ENCODE data around the gene GH1. TPM values are rescaled to one million over a fixed set of nuclear protein-coding genes. Genes with fewer than 3 reads are reported as not detected.

Gene GH1
- total and polyA plus RNA-seq, 2 of the 13 experiments (the other 11 are each of a cell fraction or from before 2014, with no cell fraction given), result not detected

DNA sequence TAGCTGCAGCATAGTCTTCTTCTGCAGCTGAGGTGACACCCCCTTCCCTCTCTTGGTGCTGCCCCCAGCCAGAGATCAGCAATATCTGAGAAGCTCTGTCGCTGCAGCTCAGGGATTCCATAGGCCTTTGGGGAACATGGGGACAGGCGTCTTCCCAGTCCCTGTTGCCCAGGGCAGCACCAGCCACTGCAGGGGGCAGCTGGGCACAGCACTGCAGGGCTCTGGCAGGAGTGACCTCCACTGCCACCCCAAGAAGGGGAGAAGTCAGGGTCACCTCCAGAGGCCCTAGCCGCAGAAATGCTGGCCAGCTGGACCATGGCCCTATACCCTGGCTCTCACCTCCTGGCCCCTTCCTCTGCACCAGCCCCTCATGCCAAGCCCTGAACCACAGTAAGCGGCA lies 37.2 kb upstream of the GH1 start (continued):
- TF ChIP-seq CCAR2 (optimal IDR thresholded peaks at IDR 0.05; ENCODE audit: low read depth, low read length), result no peak
- TF ChIP-seq, protein P1, sequence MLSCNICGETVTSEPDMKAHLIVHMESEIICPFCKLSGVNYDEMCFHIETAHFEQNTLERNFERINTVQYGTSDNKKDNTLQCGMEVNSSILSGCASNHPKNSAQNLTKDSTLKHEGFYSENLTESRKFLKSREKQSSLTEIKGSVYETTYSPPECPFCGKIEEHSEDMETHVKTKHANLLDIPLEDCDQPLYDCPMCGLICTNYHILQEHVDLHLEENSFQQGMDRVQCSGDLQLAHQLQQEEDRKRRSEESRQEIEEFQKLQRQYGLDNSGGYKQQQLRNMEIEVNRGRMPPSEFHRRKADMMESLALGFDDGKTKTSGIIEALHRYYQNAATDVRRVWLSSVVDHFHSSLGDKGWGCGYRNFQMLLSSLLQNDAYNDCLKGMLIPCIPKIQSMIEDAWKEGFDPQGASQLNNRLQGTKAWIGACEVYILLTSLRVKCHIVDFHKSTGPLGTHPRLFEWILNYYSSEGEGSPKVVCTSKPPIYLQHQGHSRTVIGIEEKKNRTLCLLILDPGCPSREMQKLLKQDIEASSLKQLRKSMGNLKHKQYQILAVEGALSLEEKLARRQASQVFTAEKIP (CRISPR knock-in tag; IDR thresholded peaks at IDR 0.05; ENCODE audit: borderline replicate concordance), result no peak

DNA sequence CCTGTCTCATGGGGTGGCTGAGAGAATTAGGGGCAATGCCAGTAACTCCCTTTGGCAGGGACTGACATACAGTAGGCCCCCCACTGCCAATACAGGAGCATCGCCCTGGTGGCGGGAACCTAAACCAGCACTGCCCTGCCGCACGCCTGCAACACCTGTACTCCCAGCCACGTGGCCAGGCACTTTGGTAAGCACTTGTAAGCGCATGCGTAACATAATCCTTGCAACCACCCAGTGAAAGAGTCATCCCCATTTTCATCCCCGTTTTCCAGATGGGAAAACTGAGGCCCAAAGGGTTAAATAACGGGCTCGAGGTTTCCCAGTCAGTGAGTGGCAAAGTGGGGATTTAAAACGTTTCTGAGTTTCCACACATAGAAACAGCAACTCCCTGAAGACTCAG lies 36.6 kb upstream of the GH1 start:
- Histone ChIP-seq H3K4me2 (ENCODE audit: low read depth, low read length) (no peak overlapping the region), H3K4me1 (ENCODE audit: insufficient read depth, low read length) (peaks cover 20% of the 10 kb centered on the region), H3K9ac (ENCODE audit: insufficient read depth, low read depth, low read length) (no peak overlapping the region), H3K4me3 (replicated peaks in 1 of 3; ENCODE audit: insufficient read depth in 1 of 3, low read depth in 2 of 3, low read length in 3 of 3) (no peak overlapping the region), H3K9me3 (ENCODE audit: low read length) (no peaks in the 10 kb centered on the region), H3K27me3 (ENCODE audit: control insufficient read depth in 1 of 2, insufficient read depth in 2 of 2, low read length in 2 of 2) (peaks cover 19 to 51% of the 10 kb centered on the region in 2 experiments; a peak in 4 of 5 replicates), H3K79me2 (ENCODE audit: insufficient read depth, low read length) (no peaks in the 10 kb centered on the region), H2AFZ (ENCODE audit: low read length) (no peak overlapping the region), H4K20me1 (ENCODE audit: insufficient read depth, low read length) (no peaks in the 10 kb centered on the region), H3K36me3 (replicated peaks in 1 of 2; ENCODE audit: control insufficient read depth in 1 of 2, insufficient read depth in 2 of 2, low read length in 2 of 2) (no peaks in the 10 kb centered on the region), H3K27ac (ENCODE audit: extremely low read length, insufficient read depth, low read length) (no peak overlapping the region)
- DNase-seq (ENCODE audit: low spot score) (no peak), ATAC-seq (no peak), FAIRE-seq (no peak)
- intact Hi-C loops (cut with micrococcal nuclease; ENCODE audit: unreplicated experiment) (no loop called here), in situ Hi-C loops (cut with HindIII; ENCODE audit: extremely low pct_ligation_motif_present, low pct_unique_long_range_greater_than_20kb) (no loop called here)
- TF ChIP-seq ZMYM3 (CRISPR knock-in tag; IDR thresholded peaks at IDR 0.05), result peak; percentile 51; the same call in 1 of the 2 replicates
- TF ChIP-seq TRIM24 (CRISPR knock-in tag; IDR thresholded peaks at IDR 0.05), result no peak
- TF ChIP-seq ZNF629 (CRISPR knock-in tag; conservative IDR thresholded peaks at IDR 0.05), result peak; percentile 91
- TF ChIP-seq PAWR (CRISPR knock-in tag; IDR thresholded peaks at IDR 0.05; ENCODE audit: borderline replicate concordance), result no peak
- TF ChIP-seq KDM2A (CRISPR knock-in tag; IDR thresholded peaks at IDR 0.05; ENCODE audit: borderline replicate concordance, low read depth), result no peak
- TF ChIP-seq, protein P2, sequence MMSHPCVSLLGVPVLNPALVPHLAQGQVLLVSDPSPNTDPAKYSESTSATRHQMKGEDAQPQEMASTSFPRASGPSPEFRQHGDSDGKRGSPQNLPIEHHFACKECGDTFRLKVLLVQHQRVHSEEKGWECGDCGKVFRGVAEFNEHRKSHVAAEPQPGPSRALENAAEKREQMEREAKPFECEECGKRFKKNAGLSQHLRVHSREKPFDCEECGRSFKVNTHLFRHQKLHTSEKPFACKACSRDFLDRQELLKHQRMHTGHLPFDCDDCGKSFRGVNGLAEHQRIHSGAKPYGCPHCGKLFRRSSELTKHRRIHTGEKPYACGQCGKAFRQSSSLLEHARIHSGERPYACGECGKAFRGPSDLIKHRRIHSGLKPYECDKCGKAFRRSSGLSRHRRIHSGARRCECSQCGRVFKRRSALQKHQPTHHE (CRISPR knock-in tag; IDR thresholded peaks at IDR 0.05; ENCODE audit: borderline replicate concordance), result no peak
- CTCF ChIA-PET (ENCODE audit: low intra/inter-chr PET ratio, low total read pairs), result no interaction called here
- 37% methylated on average over 8 of the region's 11 CpGs for WGBS (ENCODE audit: low lambda C conversion rate)
- POLR2A ChIA-PET, result no interaction called here
- BruUV-seq (replicated peaks), result no TSS peak

Data from HepG2 (cell line).